Gastroesophageal sphincter (tissue), 3 donors: ENCODE measurements around the gene SCRN2.

Experiments used
- EP300 ChIP-seq: sonication (generic); formaldehyde crosslinking; IDR thresholded peaks from one replicate; pipeline ENCODE4 v1.6.1; 2017; ENCODE audit warnings: antibody characterized with exemption, mild to moderate bottlenecking
- POLR2A ChIP-seq, 2 donors: fragments of 450-650 bp; IDR thresholded peaks; one replicate each; pipeline ENCODE4 v1.6.1; 2017; ENCODE audit warnings: antibody characterized with exemption in 2 of 2, mild to moderate bottlenecking in 2 of 2, moderate library complexity in 1 of 2
- POLR2AphosphoS5 ChIP-seq: sonication (generic); formaldehyde crosslinking; IDR thresholded peaks from one replicate; pipeline ENCODE4 v1.6.1; 2017; ENCODE audit warnings: antibody characterized with exemption
- TF ChIP-seq, protein P1 (sequence below), 4 experiments: fragments of 200-600 bp in 2 of 4; fragments of 450-650 bp in 2 of 4; sonication (generic) in 1 of 4; IDR thresholded peaks; one replicate each; pipeline ENCODE4 v1.5.1; 2017 to 2019; ENCODE audit warnings: antibody characterized with exemption in 4 of 4, mild to moderate bottlenecking in 2 of 4, moderate library complexity in 2 of 4

DNA sequence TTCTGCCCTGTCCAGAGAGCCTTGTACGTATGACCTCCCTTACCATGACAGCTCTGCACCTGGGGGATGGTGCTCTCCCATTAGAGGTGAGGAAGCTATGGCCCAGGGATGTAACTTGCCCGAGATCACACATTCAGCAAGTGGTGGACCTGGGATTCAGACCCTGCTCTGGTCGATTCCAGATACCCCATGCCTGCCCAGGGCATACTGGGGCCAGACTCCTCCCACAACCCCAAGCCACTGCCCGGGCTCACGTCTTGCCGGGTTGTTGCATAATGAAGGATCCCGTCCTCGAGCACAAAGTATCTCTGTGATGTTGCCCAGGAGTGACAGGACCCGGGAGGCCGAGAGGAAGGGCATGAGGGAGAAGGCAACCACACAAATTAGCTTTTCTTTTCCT, 21.6 kb downstream of the SCRN2 start:
- no peak for TF ChIP-seq POLR2A (IDR thresholded peaks at IDR 0.05)
- TF ChIP-seq, protein P1, sequence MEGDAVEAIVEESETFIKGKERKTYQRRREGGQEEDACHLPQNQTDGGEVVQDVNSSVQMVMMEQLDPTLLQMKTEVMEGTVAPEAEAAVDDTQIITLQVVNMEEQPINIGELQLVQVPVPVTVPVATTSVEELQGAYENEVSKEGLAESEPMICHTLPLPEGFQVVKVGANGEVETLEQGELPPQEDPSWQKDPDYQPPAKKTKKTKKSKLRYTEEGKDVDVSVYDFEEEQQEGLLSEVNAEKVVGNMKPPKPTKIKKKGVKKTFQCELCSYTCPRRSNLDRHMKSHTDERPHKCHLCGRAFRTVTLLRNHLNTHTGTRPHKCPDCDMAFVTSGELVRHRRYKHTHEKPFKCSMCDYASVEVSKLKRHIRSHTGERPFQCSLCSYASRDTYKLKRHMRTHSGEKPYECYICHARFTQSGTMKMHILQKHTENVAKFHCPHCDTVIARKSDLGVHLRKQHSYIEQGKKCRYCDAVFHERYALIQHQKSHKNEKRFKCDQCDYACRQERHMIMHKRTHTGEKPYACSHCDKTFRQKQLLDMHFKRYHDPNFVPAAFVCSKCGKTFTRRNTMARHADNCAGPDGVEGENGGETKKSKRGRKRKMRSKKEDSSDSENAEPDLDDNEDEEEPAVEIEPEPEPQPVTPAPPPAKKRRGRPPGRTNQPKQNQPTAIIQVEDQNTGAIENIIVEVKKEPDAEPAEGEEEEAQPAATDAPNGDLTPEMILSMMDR (IDR thresholded peaks at IDR 0.05), result no peak
- no peak for TF ChIP-seq EP300
- no peak for TF ChIP-seq POLR2AphosphoS5
